ENCODE results near the gene EFHD1. TPM values are rescaled to one million over a fixed set of nuclear protein-coding genes. Genes with fewer than 3 reads are reported as not detected.
A peak's percentile ranks its signal among the peaks of the same experiment; 100 is the strongest.

EFHD1 gene
- total and polyA plus RNA-seq, 2 of the 13 experiments (the other 11 are each of a cell fraction or from before 2014, with no cell fraction given), result 0.09 TPM; not detected in 1

DNA sequence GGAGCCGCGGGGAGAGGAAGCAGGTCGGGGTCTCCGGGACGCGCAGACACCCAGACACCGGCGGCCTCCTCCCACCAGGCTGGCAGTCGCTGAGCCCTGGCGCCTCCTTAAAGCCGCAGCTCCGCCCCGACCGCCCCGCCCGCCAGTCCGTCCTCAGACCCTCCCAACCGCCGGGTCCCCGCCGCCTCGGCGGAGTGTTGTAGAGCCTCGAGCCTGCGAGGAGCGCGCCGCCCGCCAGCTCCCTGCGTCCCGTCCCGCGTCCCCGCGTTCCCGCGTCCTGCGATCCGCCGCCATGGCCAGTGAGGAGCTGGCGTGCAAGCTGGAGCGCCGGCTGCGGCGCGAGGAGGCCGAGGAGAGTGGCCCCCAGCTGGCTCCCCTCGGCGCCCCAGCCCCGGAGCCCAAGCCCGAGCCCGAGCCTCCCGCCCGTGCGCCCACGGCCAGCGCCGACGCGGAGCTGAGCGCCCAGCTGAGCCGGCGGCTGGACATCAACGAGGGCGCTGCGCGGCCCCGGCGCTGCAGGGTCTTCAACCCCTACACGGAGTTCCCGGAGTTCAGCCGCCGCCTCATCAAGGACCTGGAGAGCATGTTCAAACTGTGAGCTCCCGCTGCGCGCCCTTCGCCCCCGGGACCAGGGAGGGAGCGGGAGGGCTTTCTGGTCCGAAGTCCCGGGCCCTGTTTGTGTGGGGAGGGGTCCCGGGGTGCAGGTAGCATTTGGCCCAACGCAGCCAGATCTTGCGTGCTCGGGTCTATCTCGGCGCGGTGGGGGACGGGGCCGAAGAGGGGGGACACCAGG lies at the start of gene EFHD1 (continued):
- TF ChIP-seq, protein P1, sequence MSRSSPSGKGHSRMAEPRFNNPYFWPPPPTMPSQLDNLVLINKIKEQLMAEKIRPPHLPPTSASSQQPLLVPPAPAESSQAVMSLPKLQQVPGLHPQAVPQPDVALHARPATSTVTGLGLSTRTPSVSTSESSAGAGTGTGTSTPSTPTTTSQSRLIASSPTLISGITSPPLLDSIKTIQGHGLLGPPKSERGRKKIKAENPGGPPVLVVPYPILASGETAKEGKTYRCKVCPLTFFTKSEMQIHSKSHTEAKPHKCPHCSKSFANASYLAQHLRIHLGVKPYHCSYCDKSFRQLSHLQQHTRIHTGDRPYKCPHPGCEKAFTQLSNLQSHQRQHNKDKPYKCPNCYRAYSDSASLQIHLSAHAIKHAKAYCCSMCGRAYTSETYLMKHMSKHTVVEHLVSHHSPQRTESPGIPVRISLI (CRISPR knock-in tag; IDR thresholded peaks at IDR 0.05; ENCODE audit: borderline replicate concordance), result peak; percentile 63; the same call in 1 of the 2 replicates
- TF ChIP-seq ZNF468 (CRISPR knock-in tag; IDR thresholded peaks at IDR 0.05) (peak; percentile 95; the same call in 1 of the 2 replicates), KDM4B (CRISPR knock-in tag; IDR thresholded peaks at IDR 0.05) (0 out of 2 replicates have a peak, but pooled peaks have one; percentile 10), ZNF768 (CRISPR knock-in tag; IDR thresholded peaks at IDR 0.05) (peak; percentile 63), ZNF629 (CRISPR knock-in tag; conservative IDR thresholded peaks at IDR 0.05) (peak; percentile 36; the same call in 1 of the 2 replicates), KLF13 (CRISPR knock-in tag; IDR thresholded peaks at IDR 0.05) (peak; percentile 81; the same call in 1 of the 2 replicates), ZNF484 (CRISPR knock-in tag; IDR thresholded peaks at IDR 0.05; ENCODE audit: borderline replicate concordance, low read depth) (peak; percentile 89; the same call in 1 of the 2 replicates), SIX1 (CRISPR knock-in tag; IDR thresholded peaks at IDR 0.05; ENCODE audit: borderline replicate concordance) (no peak), ZNF547 (CRISPR knock-in tag; IDR thresholded peaks at IDR 0.05) (peak; percentile 99), ZNF441 (CRISPR knock-in tag; IDR thresholded peaks at IDR 0.05; ENCODE audit: borderline replicate concordance) (peak; percentile 46; the same call in 1 of the 2 replicates), ZNF781 (CRISPR knock-in tag; IDR thresholded peaks at IDR 0.05; ENCODE audit: borderline replicate concordance, not compliant biosample characterization) (peak; percentile 54), ZNF839 (CRISPR knock-in tag; IDR thresholded peaks at IDR 0.05; ENCODE audit: borderline replicate concordance) (peak; percentile 87; the same call in 1 of the 2 replicates), SALL2 (CRISPR knock-in tag; IDR thresholded peaks at IDR 0.05) (peak; percentile 70; the same call in 1 of the 2 replicates), SOX5 (CRISPR knock-in tag; IDR thresholded peaks at IDR 0.05; ENCODE audit: borderline replicate concordance) (peak; percentile 24; the same call in 1 of the 2 replicates), ZNF776 (CRISPR knock-in tag; IDR thresholded peaks at IDR 0.05) (peak; percentile 97), NFKB2 (CRISPR knock-in tag; IDR thresholded peaks at IDR 0.05; ENCODE audit: borderline replicate concordance) (peak; percentile 97), TEAD3 (CRISPR knock-in tag; optimal IDR thresholded peaks at IDR 0.05; ENCODE audit: borderline replicate concordance) (no peak), CHCHD3 (CRISPR knock-in tag; IDR thresholded peaks at IDR 0.05) (peak; percentile 99)
- TF ChIP-seq, protein P2, sequence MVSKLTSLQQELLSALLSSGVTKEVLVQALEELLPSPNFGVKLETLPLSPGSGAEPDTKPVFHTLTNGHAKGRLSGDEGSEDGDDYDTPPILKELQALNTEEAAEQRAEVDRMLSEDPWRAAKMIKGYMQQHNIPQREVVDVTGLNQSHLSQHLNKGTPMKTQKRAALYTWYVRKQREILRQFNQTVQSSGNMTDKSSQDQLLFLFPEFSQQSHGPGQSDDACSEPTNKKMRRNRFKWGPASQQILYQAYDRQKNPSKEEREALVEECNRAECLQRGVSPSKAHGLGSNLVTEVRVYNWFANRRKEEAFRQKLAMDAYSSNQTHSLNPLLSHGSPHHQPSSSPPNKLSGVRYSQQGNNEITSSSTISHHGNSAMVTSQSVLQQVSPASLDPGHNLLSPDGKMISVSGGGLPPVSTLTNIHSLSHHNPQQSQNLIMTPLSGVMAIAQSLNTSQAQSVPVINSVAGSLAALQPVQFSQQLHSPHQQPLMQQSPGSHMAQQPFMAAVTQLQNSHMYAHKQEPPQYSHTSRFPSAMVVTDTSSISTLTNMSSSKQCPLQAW (CRISPR knock-in tag; IDR thresholded peaks at IDR 0.05), result no peak
- TF ChIP-seq, protein P3, sequence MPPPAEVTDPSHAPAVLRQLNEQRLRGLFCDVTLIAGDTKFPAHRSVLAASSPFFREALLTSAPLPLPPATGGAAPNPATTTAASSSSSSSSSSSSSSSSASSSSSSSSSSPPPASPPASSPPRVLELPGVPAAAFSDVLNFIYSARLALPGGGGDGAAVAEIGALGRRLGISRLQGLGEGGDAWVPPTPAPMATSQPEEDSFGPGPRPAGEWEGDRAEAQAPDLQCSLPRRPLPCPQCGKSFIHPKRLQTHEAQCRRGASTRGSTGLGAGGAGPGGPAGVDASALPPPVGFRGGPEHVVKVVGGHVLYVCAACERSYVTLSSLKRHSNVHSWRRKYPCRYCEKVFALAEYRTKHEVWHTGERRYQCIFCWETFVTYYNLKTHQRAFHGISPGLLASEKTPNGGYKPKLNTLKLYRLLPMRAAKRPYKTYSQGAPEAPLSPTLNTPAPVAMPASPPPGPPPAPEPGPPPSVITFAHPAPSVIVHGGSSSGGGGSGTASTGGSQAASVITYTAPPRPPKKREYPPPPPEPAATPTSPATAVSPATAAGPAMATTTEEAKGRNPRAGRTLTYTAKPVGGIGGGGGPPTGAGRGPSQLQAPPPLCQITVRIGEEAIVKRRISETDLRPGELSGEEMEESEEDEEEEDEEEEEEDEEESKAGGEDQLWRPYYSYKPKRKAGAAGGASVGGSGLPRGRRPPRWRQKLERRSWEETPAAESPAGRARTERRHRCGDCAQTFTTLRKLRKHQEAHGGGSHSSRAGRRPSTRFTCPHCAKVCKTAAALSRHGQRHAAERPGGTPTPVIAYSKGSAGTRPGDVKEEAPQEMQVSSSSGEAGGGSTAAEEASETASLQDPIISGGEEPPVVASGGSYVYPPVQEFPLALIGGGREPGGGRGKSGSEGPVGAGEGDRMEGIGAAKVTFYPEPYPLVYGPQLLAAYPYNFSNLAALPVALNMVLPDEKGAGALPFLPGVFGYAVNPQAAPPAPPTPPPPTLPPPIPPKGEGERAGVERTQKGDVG (CRISPR knock-in tag; IDR thresholded peaks at IDR 0.05; ENCODE audit: borderline replicate concordance), result no peak
- TF ChIP-seq, protein P4, sequence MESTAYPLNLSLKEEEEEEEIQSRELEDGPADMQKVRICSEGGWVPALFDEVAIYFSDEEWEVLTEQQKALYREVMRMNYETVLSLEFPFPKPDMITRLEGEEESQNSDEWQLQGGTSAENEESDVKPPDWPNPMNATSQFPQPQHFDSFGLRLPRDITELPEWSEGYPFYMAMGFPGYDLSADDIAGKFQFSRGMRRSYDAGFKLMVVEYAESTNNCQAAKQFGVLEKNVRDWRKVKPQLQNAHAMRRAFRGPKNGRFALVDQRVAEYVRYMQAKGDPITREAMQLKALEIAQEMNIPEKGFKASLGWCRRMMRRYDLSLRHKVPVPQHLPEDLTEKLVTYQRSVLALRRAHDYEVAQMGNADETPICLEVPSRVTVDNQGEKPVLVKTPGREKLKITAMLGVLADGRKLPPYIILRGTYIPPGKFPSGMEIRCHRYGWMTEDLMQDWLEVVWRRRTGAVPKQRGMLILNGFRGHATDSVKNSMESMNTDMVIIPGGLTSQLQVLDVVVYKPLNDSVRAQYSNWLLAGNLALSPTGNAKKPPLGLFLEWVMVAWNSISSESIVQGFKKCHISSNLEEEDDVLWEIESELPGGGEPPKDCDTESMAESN (CRISPR knock-in tag; conservative IDR thresholded peaks at IDR 0.05), result peak; percentile 92

Data from HepG2 (cell line).